HG02938 (cell line): ENCODE data around the gene NCDN.

Experiments used
- ATAC-seq: cut with Tn5 transposase; IDR thresholded peaks from one replicate; pipeline ENCODE4 v1.9.1; 2021; ENCODE audit warnings: mild to moderate bottlenecking, moderate library complexity; ENCODE audit not compliant: unreplicated experiment

NCDN gene

DNA sequence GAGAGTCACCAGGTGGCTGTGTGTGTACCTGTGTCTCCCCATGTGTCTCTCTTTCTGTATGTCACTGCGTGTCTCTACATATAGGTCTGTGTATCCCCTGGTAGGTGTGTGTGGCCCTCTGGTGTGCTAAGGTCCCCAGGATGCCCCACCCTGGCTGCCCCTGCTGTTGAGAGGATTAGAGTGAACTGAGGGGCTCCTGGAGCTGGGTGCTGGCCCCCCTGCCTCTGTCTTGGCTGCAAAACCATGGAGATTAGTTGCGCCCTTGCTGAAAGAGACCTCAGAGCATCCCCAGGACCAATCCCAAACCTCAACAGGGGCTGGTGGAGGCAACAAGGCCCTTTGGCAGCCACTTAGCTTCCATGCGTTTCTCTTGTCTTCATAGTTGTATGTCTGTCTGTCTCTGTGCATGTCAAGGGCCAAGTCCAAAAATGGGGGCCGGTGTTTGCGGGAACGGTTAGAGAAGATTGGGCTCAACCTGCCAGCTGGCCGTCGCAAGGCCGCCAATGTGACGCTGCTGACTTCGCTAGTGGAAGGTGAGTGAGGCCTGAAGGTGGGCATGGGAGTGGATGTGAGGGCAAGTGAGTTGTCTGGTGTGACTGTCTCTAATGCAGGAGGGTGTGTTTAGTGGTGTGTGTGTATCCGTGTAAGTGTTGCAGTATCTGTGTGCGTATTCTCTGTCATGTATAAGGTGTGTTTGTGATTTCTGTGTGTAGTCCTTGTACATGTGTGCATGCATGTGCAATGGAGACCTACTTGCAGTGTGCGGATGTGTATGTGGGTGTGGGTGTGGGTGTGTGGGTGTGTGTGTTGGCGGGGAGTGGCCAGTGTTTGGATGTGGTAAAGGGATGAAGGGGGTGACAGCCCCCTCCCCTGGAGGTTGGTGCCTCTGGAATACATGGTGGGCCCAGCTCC lies 32.2 kb downstream of the NCDN start:
- ATAC-seq: no peak

DNA sequence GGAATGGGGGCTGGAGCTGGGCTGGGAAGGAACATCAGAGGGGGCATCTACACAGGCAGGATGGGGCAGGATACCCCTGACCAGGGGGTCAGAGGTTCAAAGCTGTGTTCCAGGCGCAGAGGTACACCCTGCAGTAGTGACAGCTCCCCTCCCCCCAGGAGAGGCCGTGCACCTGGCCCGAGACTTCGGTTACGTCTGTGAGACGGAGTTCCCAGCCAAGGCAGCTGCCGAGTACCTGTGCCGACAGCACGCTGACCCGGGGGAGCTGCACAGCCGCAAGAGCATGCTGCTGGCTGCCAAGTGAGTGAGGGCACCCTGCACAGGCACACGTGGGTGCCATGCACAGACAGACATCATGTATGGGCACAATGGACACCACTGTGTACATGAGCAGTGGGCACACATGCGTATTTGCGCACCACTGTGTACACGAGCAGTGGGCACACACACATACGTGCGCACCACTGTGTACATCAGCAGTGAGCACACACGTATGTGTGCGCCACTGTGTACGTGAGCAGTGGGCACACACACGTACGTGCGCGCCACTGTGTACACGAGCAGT lies 33.0 kb downstream of the NCDN start:
- ATAC-seq: no peak

DNA sequence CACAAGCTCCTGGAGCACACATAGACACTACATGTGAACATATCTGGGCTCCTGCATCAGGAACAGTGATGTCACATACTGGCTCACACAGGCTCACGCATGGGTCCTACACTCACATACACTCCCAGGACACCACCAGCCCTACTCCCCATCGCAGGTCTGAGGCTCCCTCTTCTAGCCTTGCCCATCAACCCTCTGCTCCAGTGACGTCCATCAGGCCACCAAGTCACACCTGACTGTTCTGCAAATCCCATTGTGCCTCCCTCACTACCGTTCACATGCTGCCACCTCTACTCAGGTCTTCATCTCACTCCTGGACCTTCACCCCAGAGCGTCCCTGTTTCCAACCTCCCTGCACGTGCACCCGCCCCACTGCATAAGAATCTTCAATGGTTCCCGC lies 33.6 kb downstream of the NCDN start:
- no peak for ATAC-seq

DNA sequence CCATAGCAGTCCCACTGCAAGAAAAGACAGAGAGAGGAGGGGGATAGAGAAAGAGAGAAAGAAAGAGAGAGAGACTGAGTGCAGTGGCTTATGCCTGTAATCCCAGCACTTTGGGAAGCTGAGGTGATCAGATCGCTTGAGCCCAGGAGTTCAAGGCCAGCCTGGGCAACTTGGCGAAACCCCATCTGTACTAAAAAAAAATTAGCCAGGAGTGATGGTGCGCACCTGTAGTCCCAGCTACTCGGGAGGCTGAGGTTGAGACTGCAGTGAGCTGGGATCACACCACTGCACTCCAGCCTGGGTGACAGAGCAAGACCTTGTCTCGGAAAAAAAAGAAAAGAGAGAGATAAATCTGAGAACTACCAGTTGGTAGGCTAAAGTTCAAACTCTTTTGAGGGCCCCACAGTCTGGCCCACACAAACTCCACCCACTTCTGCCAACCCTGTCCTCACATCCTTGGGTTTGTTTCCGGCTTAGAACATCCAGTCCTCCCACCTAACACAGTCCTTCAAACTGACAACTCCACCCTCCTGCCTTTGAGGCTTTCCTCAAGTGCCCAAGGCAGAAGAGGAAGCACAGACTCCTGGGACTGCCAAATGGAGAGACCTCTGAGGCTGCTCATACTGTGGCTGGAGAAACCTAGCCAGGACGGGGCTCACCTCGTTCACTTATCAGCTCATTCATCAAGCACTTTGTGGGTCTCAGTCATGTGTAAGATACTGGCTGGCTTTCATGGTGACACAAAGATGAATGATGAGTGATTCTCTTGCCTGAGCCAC lies 35.6 kb downstream of the NCDN start:
- ATAC-seq: no peak

DNA sequence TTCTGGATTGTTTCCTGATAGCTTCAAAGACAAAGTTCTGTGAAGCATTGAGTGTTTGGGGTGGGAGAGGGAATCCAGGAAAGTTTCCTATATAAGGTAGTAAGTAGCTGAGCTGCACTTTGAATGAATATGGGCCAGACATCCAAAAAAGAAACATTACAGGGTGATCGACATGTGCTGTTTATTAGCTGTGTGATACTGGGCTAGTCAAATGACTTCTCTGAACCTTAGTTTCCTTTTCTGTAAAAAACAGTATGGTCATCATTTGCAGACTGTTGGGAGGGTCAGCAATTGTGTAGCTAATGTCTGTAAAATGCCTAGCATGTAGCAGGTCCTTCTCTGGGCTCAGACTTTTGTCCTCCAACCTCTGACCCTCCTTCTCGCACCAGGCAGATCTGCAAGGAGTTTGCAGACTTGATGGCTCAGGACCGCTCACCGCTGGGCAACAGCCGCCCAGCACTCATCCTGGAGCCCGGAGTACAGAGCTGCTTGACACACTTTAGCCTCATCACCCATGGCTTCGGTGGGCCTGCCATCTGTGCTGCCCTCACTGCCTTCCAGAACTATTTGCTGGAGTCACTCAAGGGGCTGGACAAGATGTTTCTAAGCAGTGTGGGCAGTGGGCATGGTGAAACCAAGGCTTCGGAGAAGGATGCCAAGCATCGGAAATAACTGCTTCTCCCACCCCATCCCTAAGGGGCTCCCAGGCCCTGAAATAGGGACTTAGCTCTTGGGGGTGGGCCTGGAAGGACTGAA lies 36.6 kb downstream of the NCDN start:
- no peak for ATAC-seq

DNA sequence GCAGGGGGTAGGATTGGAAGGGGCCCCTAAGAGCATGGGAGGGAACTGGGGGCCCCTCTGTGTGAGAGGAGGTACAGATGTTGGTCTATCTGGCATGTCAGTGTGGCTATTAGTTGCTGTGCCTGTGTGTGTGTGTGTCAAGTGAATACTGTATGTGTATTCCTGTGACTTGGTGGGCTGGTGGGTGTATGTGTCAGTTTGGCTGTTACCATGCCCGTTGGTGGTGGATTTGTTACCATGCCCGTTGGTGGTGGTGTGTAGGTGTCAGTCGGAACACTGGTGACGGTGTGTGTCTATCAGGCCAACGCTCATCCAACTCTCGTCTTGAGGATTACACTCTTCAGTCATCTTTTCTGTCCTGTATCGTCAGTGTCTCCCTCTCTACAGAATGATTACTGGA lies 38.1 kb downstream of the NCDN start:
- ATAC-seq: no peak

DNA sequence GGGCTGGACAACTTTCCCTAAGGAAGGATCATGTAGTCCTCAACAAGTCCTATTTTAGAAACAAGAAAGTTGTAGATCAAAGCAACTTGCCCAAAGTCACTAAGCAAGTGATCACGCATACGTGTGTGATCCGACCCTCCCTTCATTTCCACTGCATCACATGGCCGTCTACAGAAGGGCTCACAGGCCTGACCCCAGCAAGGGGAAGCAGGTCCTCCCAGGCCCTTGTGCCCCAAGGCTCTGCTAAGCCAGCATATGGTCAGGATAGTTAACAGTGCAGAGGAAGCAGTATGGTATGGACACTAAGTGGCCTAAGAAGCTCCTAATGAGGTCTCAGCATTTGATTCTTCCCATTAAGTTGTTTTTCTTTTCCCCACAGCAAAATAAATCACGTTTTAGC lies 40.3 kb downstream of the NCDN start:
- ATAC-seq: no peak

DNA sequence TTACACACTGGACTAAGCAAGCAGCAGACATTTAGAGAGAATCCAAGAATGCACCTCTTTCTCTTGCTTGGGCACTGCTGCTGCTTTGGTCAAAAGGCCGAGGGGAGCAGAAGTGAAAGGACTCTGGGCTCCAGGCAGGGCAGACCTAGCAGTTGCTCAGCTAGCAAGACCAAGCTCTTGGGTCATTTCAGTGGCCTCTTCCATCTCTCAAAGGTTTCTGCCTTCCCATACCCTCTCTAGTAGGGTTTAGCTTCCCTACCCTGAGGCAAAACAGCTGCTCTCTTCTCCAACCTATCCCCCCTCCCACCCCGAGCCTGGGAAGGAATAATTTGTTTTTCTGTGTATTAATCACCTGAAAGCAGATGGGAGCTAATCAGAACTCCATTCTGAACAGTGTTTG lies 41.3 kb downstream of the NCDN start:
- no peak for ATAC-seq

DNA sequence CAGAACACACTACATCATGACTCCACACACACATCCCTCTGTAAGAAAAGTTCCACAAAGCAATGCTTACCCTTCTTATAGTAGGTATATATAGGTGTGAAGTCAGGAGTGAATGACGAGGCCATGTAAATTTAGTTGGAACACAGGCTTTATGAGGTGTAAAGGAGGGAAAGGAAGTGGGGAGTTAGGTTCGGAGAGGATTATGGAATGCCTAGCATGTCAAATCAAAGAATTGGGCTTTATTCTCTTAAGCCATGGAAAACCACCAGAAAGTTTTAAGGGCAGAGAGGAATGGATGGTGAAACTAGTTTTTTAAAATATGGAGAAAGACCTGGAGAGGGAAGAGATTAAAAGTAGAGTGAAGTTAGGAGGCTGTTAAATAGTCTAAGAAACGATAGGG lies 41.8 kb downstream of the NCDN start:
- ATAC-seq: no peak

DNA sequence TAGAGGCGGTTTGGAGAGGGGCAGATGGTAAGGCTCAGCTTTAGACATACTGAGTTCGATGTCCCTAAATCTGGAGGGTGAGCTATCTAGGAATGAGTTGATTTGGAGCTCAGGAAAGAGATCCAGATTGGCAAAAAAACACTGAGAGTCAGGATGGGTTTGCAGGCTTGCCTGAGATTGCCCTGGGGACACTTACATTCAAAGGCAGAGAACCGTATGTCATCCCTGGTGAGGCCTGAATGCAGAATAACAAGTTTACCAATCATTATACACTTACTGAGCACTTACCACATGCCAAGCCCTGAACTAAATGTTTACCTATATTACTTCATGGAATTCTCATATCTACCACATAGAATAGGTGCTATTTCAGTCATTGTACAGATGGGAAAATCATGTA lies 43.0 kb downstream of the NCDN start:
- no peak for ATAC-seq

DNA sequence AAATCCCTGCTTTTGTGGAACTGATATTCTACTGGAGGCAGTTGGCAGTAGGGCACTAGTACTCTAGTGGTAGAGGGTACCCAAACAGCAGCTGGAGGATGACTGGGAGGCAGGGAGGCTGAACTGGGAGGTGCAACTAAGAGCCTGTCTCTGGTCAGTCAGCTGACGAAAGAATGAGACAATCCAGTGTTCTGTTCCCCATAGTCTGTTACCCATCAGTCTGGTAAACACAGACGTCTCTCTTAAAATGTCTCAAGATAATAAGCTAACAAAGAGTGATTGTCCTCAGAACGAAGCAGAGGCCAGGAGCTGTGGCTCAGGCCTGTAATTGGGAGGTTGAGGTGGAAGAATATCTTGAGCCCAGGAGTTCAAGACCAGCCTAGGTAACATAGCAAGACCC lies 45.9 kb downstream of the NCDN start:
- no peak for ATAC-seq

DNA sequence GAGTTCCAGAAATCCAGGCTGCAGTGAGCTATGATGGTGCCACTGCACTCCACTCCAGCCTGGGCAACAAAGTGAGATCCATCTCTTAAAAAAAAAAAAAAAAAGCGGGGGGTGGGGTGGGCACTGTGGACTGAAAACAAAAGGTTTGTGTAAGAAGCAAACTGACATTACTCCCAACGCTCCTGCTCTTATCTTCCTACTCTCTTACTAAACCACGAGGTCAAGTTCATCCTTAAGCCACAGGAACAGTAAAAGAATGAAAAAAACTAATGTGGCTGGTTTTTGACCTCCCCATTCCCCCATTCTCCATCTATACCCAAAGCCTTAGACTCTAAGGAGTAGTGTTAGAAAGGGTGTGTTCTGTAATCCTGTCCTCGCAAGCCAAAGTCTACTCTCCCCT lies 46.3 kb downstream of the NCDN start:
- no peak for ATAC-seq

DNA sequence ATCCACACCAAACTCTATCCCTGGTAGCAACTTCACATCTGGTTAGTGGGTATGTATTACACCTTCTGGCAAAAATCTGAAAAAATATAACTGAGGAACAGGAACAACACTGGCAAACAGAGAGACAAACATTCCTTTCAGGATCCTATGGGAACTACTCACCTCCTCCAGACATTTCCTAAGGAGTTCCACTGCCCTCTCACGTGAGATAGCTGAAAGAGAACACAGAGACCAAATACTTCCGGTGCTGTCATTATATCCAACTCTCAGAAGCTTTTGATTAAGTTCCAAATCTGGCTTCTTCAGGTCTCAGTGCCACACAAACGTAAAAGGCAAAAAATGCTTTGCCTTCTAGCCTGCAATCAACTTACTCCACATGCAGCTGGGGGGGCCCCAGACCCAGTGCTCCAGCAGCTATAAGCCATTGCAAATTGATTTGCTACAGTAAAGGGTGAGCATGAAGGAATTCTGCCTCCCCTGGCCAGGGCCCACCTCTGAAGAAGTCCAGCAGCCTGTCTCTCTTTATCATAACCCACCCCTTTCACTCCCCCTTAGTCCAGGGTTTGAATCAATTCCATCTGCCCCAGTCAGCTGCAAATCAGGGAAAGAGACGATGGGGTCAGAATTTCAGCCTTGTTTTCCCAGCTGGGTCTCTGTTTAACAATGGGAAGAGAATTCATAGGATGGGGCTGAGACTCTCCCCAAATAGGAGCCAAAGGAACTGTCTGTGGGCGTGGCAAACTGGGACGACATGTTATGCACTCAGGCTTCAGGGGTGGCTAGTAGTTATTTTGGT lies 47.7 kb downstream of the NCDN start:
- ATAC-seq: no peak

DNA sequence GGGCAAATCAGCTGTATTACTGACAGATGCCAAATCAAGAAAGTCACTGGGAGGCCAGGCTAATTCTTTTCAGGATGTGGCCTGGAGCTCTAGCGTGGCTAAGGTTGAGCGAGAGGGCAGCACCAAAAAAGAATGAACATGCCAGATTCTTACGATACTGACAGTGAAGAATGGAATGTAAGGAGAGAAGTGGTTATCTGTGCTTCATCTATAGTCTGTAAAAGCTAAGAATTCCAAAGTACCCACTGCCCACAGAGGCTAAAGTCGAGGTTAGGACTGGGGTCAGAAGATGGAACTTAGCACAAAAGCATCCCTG lies 48.2 kb downstream of the NCDN start:
- no peak for ATAC-seq

DNA sequence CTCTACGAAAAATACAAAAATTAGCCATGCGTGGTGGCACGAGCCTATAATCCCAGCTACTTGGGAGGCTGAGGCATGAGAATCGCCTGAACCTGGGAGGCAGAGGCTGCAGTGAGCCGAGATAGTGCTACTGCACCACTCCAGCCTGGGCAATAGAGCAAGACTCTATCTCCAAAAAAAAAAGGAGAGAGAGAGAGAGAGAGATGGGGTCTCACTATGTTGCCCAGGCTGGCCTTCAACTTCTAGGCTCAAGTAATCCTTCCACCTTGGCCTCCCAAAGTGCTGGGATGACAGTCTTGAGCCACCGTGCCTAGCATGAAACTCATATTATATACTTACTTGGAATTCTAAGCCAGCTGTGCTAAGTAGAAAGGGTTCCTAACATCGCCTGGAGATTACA lies 54.1 kb downstream of the NCDN start:
- ATAC-seq: no peak

DNA sequence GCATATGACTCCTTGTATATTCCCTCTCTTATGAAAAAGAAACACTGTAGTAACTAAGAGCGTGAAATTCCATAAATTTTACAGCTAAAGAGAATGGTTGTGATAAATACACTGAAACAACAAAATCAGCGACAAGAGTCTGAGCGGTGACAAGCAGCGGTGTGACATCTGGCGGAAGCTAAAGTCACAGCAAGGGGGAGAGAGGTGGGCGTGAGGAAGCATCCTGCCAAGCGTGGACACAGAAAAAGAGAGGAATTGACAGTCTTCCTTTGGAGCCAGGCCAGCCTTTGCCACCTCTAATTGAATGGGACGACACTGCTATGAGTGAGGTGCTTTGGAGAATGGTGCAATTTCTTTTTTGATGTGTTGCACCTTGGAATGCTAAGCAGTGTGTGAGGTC lies 57.8 kb downstream of the NCDN start:
- no peak for ATAC-seq
